Ectodermal cell (in vitro differentiated cells): ENCODE results near the gene PIGR.

Experiments
- H3K27ac ChIP-seq: 2 replicates; pipeline ENCODE4 v1.7.0; 2013; ENCODE audit warnings: mild to moderate bottlenecking, low read depth, low read length; ENCODE audit not compliant: insufficient read depth, poor library complexity, severe bottlenecking
- H3K27me3 ChIP-seq: 2 replicates; pipeline ENCODE4 v1.7.0; 2013; ENCODE audit warnings: mild to moderate bottlenecking, low read length; ENCODE audit not compliant: insufficient read depth, control insufficient read depth, poor library complexity, severe bottlenecking
- H3K36me3 ChIP-seq: one replicate; pipeline ENCODE4 v1.7.0; 2013; ENCODE audit warnings: low read length; ENCODE audit not compliant: control insufficient read depth, insufficient read depth
- H3K4me1 ChIP-seq: one replicate; pipeline ENCODE4 v1.7.0; 2013; ENCODE audit warnings: low read length; ENCODE audit not compliant: control insufficient read depth, insufficient read depth
- H3K4me3 ChIP-seq: 2 replicates; pipeline ENCODE4 v1.7.0; 2013; ENCODE audit warnings: low read depth, low read length, control low read depth; ENCODE audit not compliant: insufficient read depth
- H3K9me3 ChIP-seq: 2 replicates; pipeline ENCODE4 v1.7.0; 2013; ENCODE audit warnings: mild to moderate bottlenecking, low read length, moderate library complexity; ENCODE audit not compliant: control insufficient read depth
- WGBS, 2 experiments: methylation state at CpG; one replicate each; pipeline ENCODE4 v1.1.7; 2013; ENCODE audit warnings: missing lambda C conversion rate in 2 of 2; 5-methylcytosine and 5-hydroxymethylcytosine counted together

PIGR gene

GRCh38 chr1:206937425-206937824 is 8.8 kb downstream of the PIGR start:
- Histone ChIP-seq H3K27ac (no peak overlapping the region), H3K4me3 (no peak overlapping the region), H3K36me3 (no peaks in the 10 kb centered on the region), H3K9me3 (no peaks in the 10 kb centered on the region), H3K27me3 (no peaks in the 10 kb centered on the region), H3K4me1 (no peaks in the 10 kb centered on the region)
- 92 to 95% methylated on average over 6 of the region's 6 CpGs for WGBS, 2 experiments

GRCh38 chr1:206935491-206936067 is 10.7 kb downstream of the PIGR start:
- WGBS, 2 experiments, result 73 to 76% methylated on average over 19 of the region's 19 CpGs

GRCh38 chr1:206933333-206933945 is 12.8 kb downstream of the PIGR start:
- H3K4me3 ChIP-seq, result no peak overlapping the region
- no peaks in the 10 kb centered on the region for H3K4me1 ChIP-seq
- no peak overlapping the region for H3K27ac ChIP-seq
- no peaks in the 10 kb centered on the region for H3K27me3 ChIP-seq
- no peaks in the 10 kb centered on the region for H3K36me3 ChIP-seq
- 64 to 70% methylated on average over 6 to 8 of the region's 8 CpGs for WGBS, 2 experiments
- H3K9me3 ChIP-seq, result no peaks in the 10 kb centered on the region

More at GRCh38 chr1:206935491-206936067, 10.7 kb downstream of the PIGR start:
- Histone ChIP-seq H3K27me3 (no peaks in the 10 kb centered on the region), H3K27ac (no peak overlapping the region), H3K36me3 (no peaks in the 10 kb centered on the region), H3K4me3 (no peak overlapping the region), H3K4me1 (no peaks in the 10 kb centered on the region), H3K9me3 (no peaks in the 10 kb centered on the region)

- H3K27me3 ChIP-seq, result no peaks in the 10 kb centered on the region
- no peaks in the 10 kb centered on the region for H3K9me3 ChIP-seq
- H3K4me3 ChIP-seq, result no peak overlapping the region
- no peak overlapping the region for H3K27ac ChIP-seq
- 89% methylated on average over 8 of the region's 8 CpGs for WGBS, 2 experiments
- H3K4me1 ChIP-seq, result no peaks in the 10 kb centered on the region
- no peaks in the 10 kb centered on the region for H3K36me3 ChIP-seq
Measured at GRCh38 chr1:206932177-206932576, 14.1 kb downstream of the PIGR start.

GRCh38 chr1:206931709-206932108 is 14.6 kb downstream of the PIGR start:
- H3K36me3 ChIP-seq, result no peaks in the 10 kb centered on the region
- no peaks in the 10 kb centered on the region for H3K4me1 ChIP-seq
- 82 to 88% methylated on average over 6 of the region's 6 CpGs for WGBS, 2 experiments
- H3K9me3 ChIP-seq, result no peaks in the 10 kb centered on the region
- H3K27ac ChIP-seq, result no peak overlapping the region
- H3K27me3 ChIP-seq, result no peaks in the 10 kb centered on the region
- H3K4me3 ChIP-seq, result no peak overlapping the region

GRCh38 chr1:206930210-206930798 is 16.0 kb downstream of the PIGR start:
- no peaks in the 10 kb centered on the region for H3K27me3 ChIP-seq
- no peaks in the 10 kb centered on the region for H3K36me3 ChIP-seq
- no peaks in the 10 kb centered on the region for H3K9me3 ChIP-seq
- WGBS, 2 experiments, result 94 to 96% methylated on average over 17 of the region's 17 CpGs
- no peaks in the 10 kb centered on the region for H3K4me1 ChIP-seq
- no peak overlapping the region for H3K27ac ChIP-seq
- H3K4me3 ChIP-seq, result no peak overlapping the region

GRCh38 chr1:206929524-206929923 is 16.7 kb downstream of the PIGR start:
- H3K27me3 ChIP-seq, result no peaks in the 10 kb centered on the region
- WGBS, 2 experiments, result 88 to 99% methylated on average over 4 to 6 of the region's 6 CpGs
- no peaks in the 10 kb centered on the region for H3K9me3 ChIP-seq

GRCh38 chr1:206926286-206926685 is 20.0 kb downstream of the PIGR start:
- Histone ChIP-seq H3K4me3 (no peak overlapping the region), H3K36me3 (no peaks in the 10 kb centered on the region), H3K4me1 (no peaks in the 10 kb centered on the region), H3K27ac (no peak overlapping the region), H3K9me3 (no peaks in the 10 kb centered on the region), H3K27me3 (no peaks in the 10 kb centered on the region)
- WGBS, 2 experiments, result 93 to 95% methylated on average over 2 of the region's 2 CpGs

More at GRCh38 chr1:206929524-206929923, 16.7 kb downstream of the PIGR start:
- H3K4me3 ChIP-seq, result no peak overlapping the region
- no peak overlapping the region for H3K27ac ChIP-seq
- H3K36me3 ChIP-seq, result no peaks in the 10 kb centered on the region
- no peaks in the 10 kb centered on the region for H3K4me1 ChIP-seq

- WGBS, 2 experiments, result 84 to 85% methylated on average over 11 of the region's 11 CpGs
- no peaks in the 10 kb centered on the region for H3K27me3 ChIP-seq
- no peak overlapping the region for H3K4me3 ChIP-seq
- H3K9me3 ChIP-seq, result no peaks in the 10 kb centered on the region
- H3K36me3 ChIP-seq, result no peaks in the 10 kb centered on the region
- H3K4me1 ChIP-seq, result no peaks in the 10 kb centered on the region
- H3K27ac ChIP-seq, result no peak overlapping the region
Measured at GRCh38 chr1:206925106-206925736, 21.0 kb downstream of the PIGR start.

GRCh38 chr1:206924592-206925105 is 21.6 kb downstream of the PIGR start:
- no peaks in the 10 kb centered on the region for H3K4me1 ChIP-seq
- 87 to 90% methylated on average over 8 of the region's 8 CpGs for WGBS, 2 experiments

More at GRCh38 chr1:206924592-206925105, 21.6 kb downstream of the PIGR start:
- Histone ChIP-seq H3K27me3 (no peaks in the 10 kb centered on the region), H3K4me3 (no peak overlapping the region), H3K9me3 (no peaks in the 10 kb centered on the region), H3K27ac (no peak overlapping the region), H3K36me3 (no peaks in the 10 kb centered on the region)
